Stimulated activated memory B cell treated with anti-CD40 and anti-IgM and Interleukin-4, amounts not matched to agents 10 μg/mL and 1 μg/mL and 100 μg/mL, for 72 hours (primary cell): ENCODE data around the gene AADAC.
"Not testable (repeated sequence)": the region's sequence is repeated elsewhere in the genome, so short reads cannot be mapped to it uniquely, and the experiment has no call there.

Source experiments
- ATAC-seq: fragments of 150-1000 bp; cut with Tn5 transposase; 2 replicates; pipeline ENCODE4 v1.10.0; 2021
- H3K27ac Mint-ChIP-seq: one replicate; pipeline ENCODE4 v1.8.0; 2022; ENCODE audit warnings: mild to moderate bottlenecking, mixed read lengths
- H3K27me3 Mint-ChIP-seq: one replicate; pipeline ENCODE4 v1.8.0; 2022; ENCODE audit warnings: mixed read lengths
- H3K36me3 Mint-ChIP-seq: one replicate; pipeline ENCODE4 v1.8.0; 2022; ENCODE audit warnings: mixed read lengths
- H3K4me1 Mint-ChIP-seq: one replicate; pipeline ENCODE4 v1.8.0; 2022; ENCODE audit warnings: mixed read lengths
- H3K4me3 Mint-ChIP-seq: one replicate; pipeline ENCODE4 v1.8.0; 2022; ENCODE audit warnings: mild to moderate bottlenecking, moderate library complexity, mixed read lengths
- H3K9me3 Mint-ChIP-seq: one replicate; pipeline ENCODE4 v1.8.0; 2022; ENCODE audit warnings: mixed read lengths

Gene AADAC, protein sequence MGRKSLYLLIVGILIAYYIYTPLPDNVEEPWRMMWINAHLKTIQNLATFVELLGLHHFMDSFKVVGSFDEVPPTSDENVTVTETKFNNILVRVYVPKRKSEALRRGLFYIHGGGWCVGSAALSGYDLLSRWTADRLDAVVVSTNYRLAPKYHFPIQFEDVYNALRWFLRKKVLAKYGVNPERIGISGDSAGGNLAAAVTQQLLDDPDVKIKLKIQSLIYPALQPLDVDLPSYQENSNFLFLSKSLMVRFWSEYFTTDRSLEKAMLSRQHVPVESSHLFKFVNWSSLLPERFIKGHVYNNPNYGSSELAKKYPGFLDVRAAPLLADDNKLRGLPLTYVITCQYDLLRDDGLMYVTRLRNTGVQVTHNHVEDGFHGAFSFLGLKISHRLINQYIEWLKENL

DNA sequence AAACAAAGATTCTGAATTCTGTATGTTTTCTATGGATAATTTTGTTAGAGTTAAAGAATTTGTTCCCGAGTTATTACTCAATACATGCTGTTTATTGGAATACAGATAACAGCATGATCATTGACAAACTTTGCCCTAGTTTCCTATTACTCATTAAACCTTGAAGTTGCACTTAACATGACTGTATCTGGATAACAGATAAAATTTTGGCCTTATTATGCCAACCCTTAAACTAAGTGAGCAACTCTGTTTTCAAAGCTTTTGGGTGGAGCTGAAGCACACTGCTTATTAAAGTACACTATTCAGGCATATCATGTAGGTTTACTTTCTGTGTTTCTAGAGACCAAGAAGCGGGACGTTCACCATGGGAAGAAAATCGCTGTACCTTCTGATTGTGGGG, at the start of gene AADAC:
Gene AADAC, plus strand, starts transcription at position 318 of the 400 bp plus-strand sequence. Its CDS starts 47 bp downstream, at position 365.
- no peaks in the 10 kb centered on the region for H3K4me1 Mint-ChIP-seq
- H3K27me3 Mint-ChIP-seq = peaks cover 5% of the 10 kb centered on the region
- no peak within 1 kb of the TSS for H3K4me3 Mint-ChIP-seq
- H3K9me3 Mint-ChIP-seq = no peaks in the 10 kb centered on the region
- ATAC-seq = no peak
- no peak within 1 kb of the TSS for H3K27ac Mint-ChIP-seq
- no peaks in the 10 kb centered on the region for H3K36me3 Mint-ChIP-seq

DNA sequence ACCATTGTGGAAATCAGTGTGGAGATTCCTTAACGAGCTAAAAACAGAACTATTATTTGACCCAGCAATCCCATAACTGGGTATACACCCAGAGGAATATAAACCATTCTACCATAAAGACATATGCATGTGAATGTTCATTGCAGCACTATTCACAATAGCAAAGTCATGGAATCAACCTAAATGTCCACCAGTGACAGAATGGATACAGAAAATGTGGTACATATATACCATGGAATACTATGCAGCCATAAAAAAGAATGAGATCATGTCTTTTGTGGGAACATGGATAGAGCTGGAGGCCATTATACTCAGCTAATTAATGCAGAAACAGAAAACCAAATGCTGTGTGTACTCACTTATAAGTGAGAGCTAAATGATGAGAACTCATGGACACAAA, 49.2 kb upstream of the AADAC start:
- not testable (repeated sequence) for H3K4me1 Mint-ChIP-seq, H3K27me3 Mint-ChIP-seq, ATAC-seq, H3K4me3 Mint-ChIP-seq, H3K9me3 Mint-ChIP-seq, H3K27ac Mint-ChIP-seq, H3K36me3 Mint-ChIP-seq

DNA sequence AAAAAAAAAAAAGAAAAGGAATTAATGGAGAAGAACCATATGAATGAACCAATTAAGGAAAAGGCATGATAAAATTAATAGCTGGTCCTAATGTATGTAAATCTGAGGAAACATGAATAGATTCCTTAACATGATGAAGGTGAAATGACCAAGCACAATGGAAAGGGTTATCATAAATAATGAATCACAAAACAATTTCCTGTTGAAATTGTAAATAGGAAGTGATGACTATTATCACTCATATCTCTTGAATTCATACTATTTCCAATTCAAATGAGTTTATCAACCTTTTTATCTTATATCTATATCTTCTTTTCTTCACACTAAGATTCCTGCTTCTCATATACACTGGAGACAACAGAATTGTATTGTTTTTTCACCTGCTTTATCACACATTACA, 48.2 kb upstream of the AADAC start:
- no peaks in the 10 kb centered on the region for H3K36me3 Mint-ChIP-seq

DNA sequence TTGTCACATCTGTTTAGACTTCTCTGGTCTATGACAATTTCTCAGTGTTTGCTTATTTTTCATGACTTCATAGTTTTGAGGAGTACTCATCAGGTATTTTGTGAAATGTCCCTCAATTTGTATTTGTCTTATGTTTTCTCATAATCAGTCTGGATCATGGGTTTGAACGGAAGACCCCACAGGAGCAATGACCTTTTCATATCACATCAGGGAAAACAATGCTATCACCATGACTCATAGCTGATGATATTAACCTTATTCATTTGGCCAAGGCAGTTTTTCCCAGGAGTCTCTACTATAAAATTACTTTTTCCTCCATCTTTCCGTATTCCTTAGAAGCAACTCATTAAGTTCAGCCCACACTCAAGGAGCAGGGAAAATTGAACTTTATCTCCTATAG, 47.5 kb upstream of the AADAC start:
- H3K27ac Mint-ChIP-seq = no peak overlapping the region
- peaks cover 9% of the 10 kb centered on the region for H3K27me3 Mint-ChIP-seq
- H3K4me1 Mint-ChIP-seq = no peaks in the 10 kb centered on the region
- ATAC-seq = no peak
- peaks cover 2% of the 10 kb centered on the region for H3K9me3 Mint-ChIP-seq
- H3K36me3 Mint-ChIP-seq = no peaks in the 10 kb centered on the region
- no peak overlapping the region for H3K4me3 Mint-ChIP-seq

More for the DNA sequence above, 48.2 kb upstream of the AADAC start:
- Mint-ChIP-seq H3K27ac (no peak overlapping the region), H3K4me1 (no peaks in the 10 kb centered on the region), H3K27me3 (peaks cover 9% of the 10 kb centered on the region), H3K9me3 (peaks cover 2% of the 10 kb centered on the region), H3K4me3 (no peak overlapping the region)
- ATAC-seq = no peak

DNA sequence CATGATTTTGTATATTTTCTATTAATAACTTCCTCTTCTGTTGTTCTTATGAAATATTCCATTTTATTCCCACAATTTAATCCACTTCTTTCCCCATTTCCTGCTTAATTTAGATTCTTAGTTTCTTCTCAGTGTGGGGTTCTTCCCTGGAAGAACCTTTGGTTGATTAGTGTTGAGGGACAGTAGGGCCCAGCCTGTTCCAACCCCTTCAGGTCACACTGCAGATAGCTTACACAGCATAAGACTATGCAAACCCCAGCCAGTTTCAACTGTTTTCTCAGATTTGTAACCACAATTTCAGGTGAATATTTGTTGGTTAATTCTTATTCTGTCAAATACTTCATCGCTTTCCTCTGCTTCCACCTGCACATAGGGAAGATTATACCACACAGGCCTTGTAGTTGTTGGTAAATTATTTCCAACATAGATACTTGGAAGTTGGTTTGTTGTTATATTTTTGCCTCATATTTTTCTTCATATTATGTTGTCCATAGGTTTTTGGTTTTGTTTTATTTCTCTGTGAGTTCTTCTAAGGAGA, 45.5 kb upstream of the AADAC start:
- no peaks in the 10 kb centered on the region for H3K36me3 Mint-ChIP-seq
- peaks cover 10% of the 10 kb centered on the region for H3K27me3 Mint-ChIP-seq
- H3K27ac Mint-ChIP-seq = no peak overlapping the region
- ATAC-seq = no peak
- no peaks in the 10 kb centered on the region for H3K4me1 Mint-ChIP-seq
- H3K4me3 Mint-ChIP-seq = no peak overlapping the region
- H3K9me3 Mint-ChIP-seq = peaks cover 2% of the 10 kb centered on the region

DNA sequence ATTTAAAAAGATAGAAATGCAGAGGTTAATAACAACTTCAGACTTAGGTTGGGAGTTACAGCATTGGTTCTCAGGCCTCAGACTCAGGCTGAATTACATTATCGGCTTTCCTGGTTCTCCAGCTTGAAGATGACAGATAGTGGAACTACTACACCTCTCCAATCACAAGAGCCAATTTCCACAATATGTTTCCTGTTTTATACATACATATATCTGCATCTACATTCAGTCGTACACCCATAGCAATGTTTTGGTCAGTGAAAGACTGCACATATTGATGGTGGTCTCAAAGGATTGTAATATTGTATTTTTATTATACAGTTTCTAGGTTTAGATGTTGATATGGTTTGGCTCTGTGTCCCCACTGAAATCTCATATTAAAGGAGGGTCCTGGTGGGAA, 44.7 kb upstream of the AADAC start:
- peaks cover 17% of the 10 kb centered on the region for H3K27me3 Mint-ChIP-seq
- H3K36me3 Mint-ChIP-seq = no peaks in the 10 kb centered on the region
- H3K4me1 Mint-ChIP-seq = no peaks in the 10 kb centered on the region

DNA sequence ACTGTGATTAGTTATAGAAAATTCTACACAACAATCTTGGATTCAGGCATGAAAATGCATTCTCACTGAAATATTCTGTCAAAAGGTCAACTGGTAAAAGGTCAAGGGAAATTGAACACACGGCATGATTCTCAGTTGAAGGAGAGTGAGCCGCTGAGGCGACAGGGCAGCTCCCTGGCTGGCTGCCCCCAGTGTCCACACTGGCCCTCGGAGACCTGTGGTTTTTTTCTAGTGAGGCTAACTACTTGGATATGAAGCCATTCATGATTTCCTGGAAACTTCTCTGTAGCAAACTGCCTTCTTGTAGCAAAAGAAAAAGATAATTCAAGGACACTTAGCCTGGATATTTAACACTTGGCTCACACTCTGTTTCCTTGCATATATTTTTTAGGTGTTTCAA, 43.0 kb upstream of the AADAC start:
- no peak overlapping the region for H3K4me3 Mint-ChIP-seq
- H3K4me1 Mint-ChIP-seq = no peaks in the 10 kb centered on the region
- H3K36me3 Mint-ChIP-seq = no peaks in the 10 kb centered on the region
- peaks cover 17% of the 10 kb centered on the region for H3K27me3 Mint-ChIP-seq
- H3K9me3 Mint-ChIP-seq = no peaks in the 10 kb centered on the region
- ATAC-seq = no peak
- H3K27ac Mint-ChIP-seq = no peak overlapping the region

More for the DNA sequence above, 44.7 kb upstream of the AADAC start:
- no peak for ATAC-seq
- H3K9me3 Mint-ChIP-seq = peaks cover 2% of the 10 kb centered on the region
- no peak overlapping the region for H3K27ac Mint-ChIP-seq
- no peak overlapping the region for H3K4me3 Mint-ChIP-seq

DNA sequence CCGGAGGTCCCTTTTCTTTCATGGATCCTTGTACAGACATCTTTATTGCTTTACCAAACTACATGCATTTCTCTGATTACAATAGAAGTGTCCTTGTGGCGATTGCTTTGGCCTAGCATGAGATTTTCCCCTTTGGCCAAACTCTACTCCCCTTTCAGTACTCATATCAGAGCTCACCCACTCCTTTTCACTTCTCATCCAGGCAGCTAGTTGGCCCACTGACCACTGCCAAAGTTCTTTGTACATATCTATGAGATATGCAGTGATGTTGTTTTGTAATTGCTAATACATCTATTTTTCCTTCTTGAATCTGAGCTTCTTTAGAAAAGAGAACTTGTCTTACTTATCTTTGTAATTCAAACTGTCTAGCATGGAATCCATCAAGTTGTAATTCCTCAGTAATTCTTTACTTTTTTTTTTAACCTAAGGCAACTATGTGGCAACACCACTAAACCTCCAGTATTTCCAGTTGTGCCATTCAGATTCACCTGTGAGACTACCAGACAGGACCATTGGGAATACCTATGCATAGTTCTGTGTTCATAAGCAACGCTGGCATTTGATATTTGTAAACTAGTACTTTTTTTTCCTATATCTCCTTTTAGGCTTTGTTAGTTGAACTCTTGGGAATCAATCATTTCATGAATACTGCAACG, 41.0 kb upstream of the AADAC start:
- Mint-ChIP-seq H3K9me3 (no peaks in the 10 kb centered on the region), H3K4me1 (no peaks in the 10 kb centered on the region), H3K27ac (no peak overlapping the region), H3K36me3 (no peaks in the 10 kb centered on the region), H3K4me3 (no peak overlapping the region), H3K27me3 (peaks cover 10% of the 10 kb centered on the region)
- no peak for ATAC-seq

DNA sequence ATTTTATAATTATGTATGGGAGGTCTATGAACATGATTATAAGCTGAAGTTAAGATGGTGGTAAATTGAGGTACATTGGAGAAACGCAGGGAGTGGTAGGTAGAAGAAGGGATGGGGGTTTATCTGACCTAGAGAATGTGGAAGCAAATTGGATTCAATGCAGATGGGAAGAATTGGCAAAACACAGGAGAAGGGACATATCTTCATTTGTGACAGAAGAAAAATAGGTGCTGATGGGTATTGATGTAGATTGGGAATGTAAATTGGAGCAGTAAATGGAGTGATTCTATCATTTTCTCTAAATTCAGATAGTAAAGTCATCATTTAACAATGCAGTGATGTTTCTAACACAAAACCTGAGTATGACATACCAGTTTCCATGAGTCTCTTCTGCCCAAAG, 39.7 kb upstream of the AADAC start:
- Mint-ChIP-seq H3K4me3 (no peak overlapping the region), H3K9me3 (no peaks in the 10 kb centered on the region), H3K27ac (no peak overlapping the region), H3K4me1 (no peaks in the 10 kb centered on the region), H3K27me3 (peaks cover 9% of the 10 kb centered on the region), H3K36me3 (no peaks in the 10 kb centered on the region)
- no peak for ATAC-seq

DNA sequence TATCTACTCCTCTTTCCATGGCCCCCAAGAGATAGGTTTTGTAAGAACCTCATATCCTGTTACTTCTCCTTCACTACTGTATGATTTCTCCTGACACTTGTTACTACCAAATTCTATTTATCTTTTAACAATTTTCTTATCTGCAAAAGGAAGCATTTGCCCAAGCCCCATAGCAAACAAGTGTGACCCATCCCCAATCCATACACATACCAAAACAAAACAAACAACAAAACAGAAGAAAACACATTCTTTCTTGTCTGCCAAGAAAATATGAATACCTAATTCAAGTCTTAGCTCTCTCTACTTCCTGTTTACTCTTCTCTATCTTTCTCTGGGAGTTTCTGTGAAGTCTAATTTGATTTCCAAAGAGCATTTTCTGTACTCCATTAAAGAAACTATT, 39.0 kb upstream of the AADAC start:
- H3K9me3 Mint-ChIP-seq = no peaks in the 10 kb centered on the region
- H3K27me3 Mint-ChIP-seq = peaks cover 9% of the 10 kb centered on the region
- ATAC-seq = no peak
- no peak overlapping the region for H3K27ac Mint-ChIP-seq
- no peaks in the 10 kb centered on the region for H3K4me1 Mint-ChIP-seq
- H3K4me3 Mint-ChIP-seq = no peak overlapping the region
- no peaks in the 10 kb centered on the region for H3K36me3 Mint-ChIP-seq

DNA sequence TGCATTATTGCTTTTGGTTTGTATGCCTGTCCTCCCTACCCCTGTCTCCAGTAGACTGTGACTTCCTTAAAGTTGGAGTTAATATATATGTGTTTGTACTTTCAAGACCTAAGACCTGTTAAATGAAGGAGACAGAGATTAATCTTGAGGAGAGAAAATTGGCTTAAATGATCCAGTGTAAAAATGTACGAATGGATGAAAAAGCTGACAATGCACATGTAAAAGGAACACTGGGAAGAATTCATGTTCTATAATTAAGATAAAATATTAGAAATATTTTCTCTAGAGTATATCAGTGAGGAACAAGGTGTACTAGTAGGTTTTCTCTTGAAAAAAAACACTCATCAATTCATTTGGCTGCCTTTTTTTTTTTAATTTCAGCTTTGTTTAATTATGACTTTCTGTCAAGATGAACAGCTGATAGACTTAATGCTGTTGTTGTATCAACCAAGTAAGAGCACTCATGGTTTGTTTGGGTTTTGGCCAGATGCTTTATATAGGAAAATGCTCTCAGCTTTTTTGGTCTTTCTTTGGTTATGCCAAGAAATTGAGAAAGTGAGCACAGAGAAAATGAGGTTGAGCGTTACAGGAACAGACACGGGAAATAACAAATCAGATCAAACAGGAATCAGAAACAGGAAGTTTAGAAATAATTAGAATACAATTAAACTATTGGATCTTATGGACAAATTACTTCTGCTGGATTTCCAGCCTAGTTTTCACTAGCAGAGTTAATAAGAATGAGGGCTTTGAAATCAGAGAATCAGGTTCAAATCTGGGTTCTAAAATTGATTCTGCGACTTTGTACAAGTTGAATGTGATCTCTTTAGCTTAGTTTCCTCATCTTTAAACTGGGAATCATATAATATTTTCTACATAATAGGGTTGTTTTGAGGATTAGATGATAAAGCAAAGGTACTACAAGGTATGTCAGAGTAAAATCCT, 38.3 kb upstream of the AADAC start:
- Mint-ChIP-seq H3K9me3 (no peaks in the 10 kb centered on the region), H3K36me3 (no peaks in the 10 kb centered on the region), H3K4me1 (no peaks in the 10 kb centered on the region), H3K27me3 (peaks cover 9% of the 10 kb centered on the region), H3K4me3 (no peak overlapping the region), H3K27ac (no peak overlapping the region)
- no peak for ATAC-seq

DNA sequence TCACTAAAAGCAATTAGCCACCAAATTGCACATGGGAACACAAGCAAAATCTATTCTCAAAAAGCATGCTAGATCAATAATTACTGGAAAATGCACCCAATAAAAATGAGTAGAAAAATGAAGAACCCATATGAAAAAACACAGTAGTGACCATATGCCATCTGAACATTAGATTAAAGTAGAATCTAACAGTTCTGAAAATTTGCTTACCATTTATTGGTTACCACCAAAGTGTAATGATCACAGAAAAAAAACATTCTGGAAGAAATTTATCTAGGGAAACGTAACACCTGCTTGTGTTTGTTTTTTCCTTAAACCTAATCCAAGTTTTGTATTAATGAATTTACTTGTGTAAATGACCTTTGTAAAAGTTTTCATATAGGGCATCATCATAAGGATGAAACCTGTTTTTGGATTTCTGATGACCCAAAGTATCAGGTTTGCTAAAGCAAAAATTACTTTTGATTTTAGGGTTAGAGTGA, 37.6 kb upstream of the AADAC start:
- Mint-ChIP-seq H3K27ac (no peak overlapping the region), H3K36me3 (no peaks in the 10 kb centered on the region), H3K9me3 (no peaks in the 10 kb centered on the region), H3K4me3 (no peak overlapping the region), H3K4me1 (no peaks in the 10 kb centered on the region), H3K27me3 (peaks cover 9% of the 10 kb centered on the region)
- no peak for ATAC-seq

DNA sequence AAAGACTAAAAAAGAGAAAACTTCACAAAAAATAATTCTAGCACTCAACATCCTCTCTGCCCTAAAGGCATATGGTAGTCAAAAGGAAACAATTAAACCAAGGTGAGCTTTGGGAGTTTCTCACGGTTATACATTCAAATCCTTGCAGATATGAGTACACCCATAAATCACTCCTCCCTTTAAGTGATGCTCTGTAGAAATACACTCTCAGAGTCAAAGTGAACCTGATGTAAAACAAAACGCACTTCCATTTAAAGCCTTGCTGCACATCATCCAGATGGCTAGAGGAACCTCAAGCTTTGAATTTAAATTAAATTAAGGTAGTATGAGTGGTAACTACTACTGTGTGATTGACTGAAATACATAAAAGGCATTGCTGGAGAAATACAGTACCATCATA, 36.0 kb upstream of the AADAC start:
- ATAC-seq = no peak
- H3K4me3 Mint-ChIP-seq = no peak overlapping the region
- no peaks in the 10 kb centered on the region for H3K4me1 Mint-ChIP-seq
- no peaks in the 10 kb centered on the region for H3K9me3 Mint-ChIP-seq
- H3K36me3 Mint-ChIP-seq = no peaks in the 10 kb centered on the region
- peaks cover 9% of the 10 kb centered on the region for H3K27me3 Mint-ChIP-seq
- no peak overlapping the region for H3K27ac Mint-ChIP-seq

DNA sequence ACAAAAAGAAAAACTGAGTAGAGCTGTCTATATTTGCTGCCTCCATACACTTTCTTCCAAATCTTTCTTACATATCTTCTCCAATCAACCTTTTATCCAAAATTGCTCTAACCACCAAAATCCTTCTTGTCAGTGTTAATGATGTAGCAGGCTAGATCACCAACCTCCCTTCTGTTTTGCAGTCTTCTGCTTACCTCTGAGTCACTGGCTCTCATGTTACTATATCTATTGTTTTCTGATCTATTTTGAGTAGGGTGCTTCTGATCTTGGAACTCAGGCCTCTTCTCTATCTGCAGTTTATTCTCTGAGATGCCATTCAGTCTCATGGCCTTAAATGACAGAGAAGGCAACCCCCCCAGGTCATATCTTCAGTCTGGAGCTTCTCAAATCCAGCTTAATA, 26.3 kb upstream of the AADAC start:
- no peaks in the 10 kb centered on the region for H3K4me1 Mint-ChIP-seq
- no peaks in the 10 kb centered on the region for H3K27me3 Mint-ChIP-seq
- no peak overlapping the region for H3K27ac Mint-ChIP-seq
- no peak for ATAC-seq
- peaks cover 3% of the 10 kb centered on the region for H3K9me3 Mint-ChIP-seq
- no peak overlapping the region for H3K4me3 Mint-ChIP-seq
- no peaks in the 10 kb centered on the region for H3K36me3 Mint-ChIP-seq

DNA sequence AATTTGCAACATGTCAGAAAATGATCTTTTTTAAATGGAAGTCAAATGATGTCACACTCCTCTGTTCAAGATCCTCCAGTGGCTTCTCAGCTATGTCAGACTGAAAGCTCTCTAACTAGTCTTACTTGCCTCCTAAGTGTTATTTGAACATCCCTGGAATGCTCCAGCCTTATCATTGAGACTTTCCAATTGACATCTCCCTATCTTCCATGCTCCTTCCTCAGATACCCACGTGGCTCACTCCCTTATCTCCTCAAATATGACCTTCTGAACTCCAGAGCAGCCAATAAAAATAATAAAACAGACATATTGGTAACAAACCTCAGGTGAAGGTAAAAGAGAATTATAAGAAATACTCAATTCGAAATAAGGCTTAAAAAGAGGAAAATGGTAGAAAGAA, 25.5 kb upstream of the AADAC start:
- Mint-ChIP-seq H3K9me3 (peaks cover 3% of the 10 kb centered on the region), H3K27ac (no peak overlapping the region), H3K4me1 (no peaks in the 10 kb centered on the region), H3K4me3 (no peak overlapping the region), H3K36me3 (no peaks in the 10 kb centered on the region), H3K27me3 (no peaks in the 10 kb centered on the region)
- no peak for ATAC-seq
